GM19239 (cell line): Measurements from ENCODE around the gene OSTF1.
A peak's percentile ranks its signal among the peaks of the same experiment; 100 is the strongest.

Experiments
- DNase-seq: peaks from one replicate; pipeline ENCODE4 v3.0.0; 2011; ENCODE audit warnings: low spot score; ENCODE audit not compliant: insufficient read length
- FAIRE-seq: peaks from 2 replicates; lab custom pipeline; 2011; peaks lifted over from hg19 to GRCh38; lab: Jason Lieb, UNC

OSTF1 gene

DNA sequence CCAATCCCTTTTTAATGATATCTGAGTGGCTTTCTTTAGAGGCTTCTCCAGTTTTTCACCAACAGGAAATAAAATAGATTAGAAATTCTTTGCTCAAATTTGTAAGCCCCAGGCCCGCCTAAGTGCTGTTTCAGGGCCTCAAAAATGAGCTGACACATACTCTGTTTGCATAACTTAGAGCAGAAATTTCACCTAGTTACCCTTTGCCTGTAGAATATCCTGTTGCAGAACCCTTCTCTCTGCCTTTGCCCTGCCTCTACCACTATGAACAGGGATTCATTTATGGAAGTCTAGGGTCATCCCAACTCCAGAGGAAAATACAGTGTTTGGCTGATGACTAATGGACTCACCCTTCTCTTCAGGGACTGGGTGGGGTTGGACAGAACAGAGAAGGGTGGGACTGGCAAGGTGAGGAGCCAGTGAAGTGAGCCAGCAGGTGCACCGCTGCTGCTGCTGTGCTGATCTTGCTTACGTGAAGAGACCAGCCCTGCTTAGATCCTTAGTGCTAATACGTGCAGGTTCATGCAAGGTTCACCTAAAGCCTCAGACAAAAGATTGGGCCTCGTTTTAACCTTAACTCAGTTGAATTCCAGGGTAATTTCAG is 22.8 kb downstream of the OSTF1 start:
- FAIRE-seq, result no peak
- no peak for DNase-seq

DNA sequence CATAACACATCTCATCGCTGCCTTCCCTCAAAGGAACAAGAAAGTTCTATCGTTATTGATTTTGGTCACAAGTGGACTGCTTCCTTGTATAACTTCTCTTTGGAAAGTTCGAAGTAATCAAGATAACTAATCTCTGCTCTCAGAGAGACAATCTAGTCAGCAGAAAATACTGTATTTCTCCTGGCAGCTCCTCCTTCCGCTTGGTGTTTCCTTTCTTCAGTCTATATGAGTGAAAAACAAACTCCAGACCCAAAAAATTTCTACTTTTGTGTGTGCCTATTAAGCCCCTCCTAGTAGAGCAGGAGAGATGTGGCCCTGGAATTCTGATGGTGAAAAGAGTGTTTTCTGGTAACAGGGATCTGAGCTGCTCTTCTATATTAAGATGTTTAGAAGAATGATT is 24.5 kb downstream of the OSTF1 start:
- FAIRE-seq, result no peak
- no peak for DNase-seq

DNA sequence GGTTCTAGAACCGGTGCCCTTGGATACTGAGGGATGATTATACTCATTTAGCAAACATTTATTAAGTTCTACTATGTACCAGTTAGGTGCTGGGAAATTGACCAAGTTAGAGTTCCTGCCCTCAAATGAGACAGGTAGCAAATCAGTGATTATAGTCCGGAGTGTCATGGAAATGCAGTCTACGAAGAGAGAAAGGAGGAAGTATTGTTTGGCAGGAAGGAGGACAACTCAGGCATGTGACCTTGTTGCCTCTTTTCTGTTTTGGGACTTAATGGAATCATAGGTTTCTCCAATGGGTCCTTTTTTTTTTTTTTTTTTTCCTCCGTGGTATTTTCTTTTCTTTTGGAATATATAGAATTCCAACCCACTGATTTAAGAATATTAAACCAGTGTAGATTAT is 28.0 kb downstream of the OSTF1 start:
- no peak for DNase-seq

DNA sequence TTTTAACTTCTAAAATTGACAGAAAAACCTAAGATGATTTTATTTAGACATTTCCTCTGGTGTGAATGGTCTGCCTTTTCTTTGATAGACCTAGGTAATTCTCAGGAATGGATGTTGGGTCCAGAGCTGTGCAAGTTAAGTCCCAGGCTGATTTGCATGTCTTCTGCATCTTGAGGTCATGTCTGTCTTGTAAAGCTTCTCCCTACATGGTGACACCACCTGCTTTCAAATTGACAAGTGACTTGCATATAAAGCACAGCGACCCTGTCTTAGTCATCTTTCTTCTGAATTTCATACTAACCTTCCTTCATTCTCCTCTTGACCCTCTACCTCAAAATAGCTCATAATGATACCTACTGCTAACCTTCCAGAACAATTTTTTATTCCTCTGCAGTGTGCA is 29.2 kb downstream of the OSTF1 start:
- FAIRE-seq, result no peak
- DNase-seq, result no peak

More for the DNA sequence above, 28.0 kb downstream of the OSTF1 start:
- no peak for FAIRE-seq

DNA sequence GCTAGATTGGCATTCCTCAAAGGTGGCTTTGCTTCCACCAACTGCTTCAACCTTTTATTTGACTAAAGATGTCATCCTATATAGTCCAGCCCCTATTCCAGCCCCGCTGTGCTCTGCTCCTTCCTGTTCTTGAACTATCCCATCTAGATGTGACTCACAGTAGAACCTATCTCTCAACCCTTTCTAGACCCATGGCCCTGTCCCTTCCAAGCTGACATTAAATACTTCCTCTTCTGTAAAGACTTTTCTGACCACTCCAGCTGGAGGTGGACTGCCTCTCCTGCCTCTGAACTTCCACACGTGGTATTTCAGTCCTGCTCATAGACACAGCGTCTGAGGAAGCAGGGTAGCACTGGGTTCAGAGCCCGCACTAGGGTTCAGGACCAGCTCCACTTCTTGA is 32.4 kb downstream of the OSTF1 start:
- DNase-seq (no peak), FAIRE-seq (no peak)

DNA sequence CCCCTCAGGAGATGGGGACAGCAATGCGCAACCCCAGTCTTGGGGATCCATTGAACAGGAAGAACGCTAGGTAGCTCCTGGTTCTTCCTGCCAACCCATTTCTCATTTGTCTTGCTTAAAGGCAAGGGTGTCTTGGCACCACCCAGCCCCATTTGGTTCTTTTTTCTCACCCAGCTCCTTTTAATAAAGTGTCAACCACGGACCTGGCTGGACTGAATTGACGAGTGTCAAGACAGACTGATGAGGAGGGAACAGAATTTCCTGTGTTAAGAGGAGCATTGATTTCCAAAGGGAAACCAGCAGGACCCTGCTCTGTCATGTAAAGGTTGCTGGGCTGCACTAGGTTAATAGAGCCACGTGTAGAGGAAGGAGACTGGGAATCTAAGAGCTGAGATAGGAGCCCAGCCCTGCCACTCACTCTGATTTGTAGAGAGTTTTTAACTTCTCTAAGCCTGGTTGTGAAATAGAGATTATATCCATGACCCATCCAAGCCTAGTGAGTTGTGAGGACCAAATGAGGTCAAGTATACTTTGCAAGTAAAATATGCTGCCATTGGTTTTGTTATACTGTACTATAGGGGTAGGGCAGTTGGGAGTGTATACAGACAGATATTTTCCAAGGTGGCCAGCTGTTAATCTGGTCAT is 33.7 kb downstream of the OSTF1 start:
- DNase-seq (no peak), FAIRE-seq (no peak)

DNA sequence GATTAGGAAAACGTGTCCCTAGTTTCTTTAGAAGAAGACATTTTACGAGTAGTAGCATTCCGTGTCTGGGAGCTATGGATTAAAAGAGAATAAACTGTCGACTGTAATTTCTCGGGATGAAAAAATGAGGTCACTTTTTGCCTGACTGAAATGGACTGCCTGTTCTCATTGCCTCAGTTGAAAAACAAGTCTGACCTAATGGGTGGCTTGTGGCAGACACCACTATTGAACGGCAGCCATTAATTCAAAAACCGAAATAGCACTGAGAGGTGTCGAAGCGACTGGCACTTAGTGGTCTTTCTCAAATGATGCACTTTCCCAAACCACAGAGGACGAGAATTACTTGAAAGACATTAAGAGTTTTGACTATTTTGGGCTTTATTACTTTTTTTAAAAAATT is 35.4 kb downstream of the OSTF1 start:
- FAIRE-seq, result no peak

DNA sequence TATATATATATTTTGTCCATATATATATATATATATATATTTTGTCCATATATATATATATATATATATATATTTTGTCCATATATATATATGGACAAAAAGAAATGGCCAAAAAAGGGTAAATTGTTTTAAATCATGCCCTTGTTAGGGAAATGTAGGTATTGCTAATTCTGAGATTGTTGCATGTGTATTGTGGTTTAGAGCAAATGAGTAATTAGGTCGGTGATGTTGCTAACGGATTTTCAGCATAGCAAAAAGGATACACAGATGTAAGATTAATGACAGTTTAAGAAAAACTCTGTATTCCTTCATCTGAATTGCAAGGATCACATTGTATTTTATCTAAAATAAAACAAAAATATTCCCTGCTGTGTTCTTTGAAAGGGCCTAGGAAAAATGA is 40.2 kb downstream of the OSTF1 start:
- no peak for FAIRE-seq
- DNase-seq, result no peak

More for the DNA sequence above, 35.4 kb downstream of the OSTF1 start:
- DNase-seq, result no peak

DNA sequence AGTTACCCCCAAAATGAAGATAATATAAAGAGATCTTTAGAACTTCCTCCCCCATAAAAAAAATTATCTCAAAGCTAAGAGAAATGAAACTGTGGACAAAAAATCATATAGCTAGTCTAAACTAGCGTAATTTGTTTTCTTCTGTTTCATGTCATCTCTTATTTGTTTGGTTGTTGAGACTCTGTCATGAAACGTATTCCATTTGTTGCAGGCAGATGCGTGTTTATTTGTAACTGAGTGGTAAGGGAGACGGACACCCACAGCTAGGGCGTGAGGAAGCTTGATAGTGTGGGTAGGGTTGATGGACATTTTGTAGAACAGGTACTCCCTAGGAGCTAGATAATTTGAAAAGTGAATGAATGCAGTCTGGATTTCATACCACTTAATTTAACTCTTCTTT is 41.9 kb downstream of the OSTF1 start:
- DNase-seq (no peak), FAIRE-seq (no peak)

DNA sequence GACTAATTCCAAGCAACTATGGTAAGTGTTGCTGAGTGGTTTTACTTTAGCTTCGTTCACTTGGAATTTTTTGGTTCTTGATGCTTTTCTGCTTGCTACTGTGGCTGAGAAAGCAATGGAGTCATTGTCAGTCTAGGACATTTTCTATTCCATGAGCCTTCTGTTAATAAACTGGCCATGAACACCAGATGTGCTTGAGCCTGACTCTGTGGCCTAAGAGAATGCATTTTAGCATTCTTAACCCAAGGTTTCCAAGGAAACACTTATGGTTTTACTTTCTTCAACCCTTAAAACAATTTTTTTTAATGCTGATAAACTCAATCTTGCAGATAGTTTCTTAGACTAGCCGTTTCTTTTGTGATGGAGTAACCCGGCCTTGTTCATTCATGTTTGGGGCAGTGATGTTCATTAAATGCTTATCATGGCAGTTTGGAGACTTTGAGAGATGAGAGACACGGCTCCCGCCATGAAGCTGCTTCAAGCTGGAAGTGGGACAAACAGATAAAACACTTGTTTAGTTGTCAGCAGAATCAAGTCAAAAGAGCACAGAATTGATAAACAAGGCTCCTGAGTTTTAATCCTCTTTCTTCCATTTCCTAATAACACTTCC is 42.4 kb downstream of the OSTF1 start:
- DNase-seq, result no peak
- FAIRE-seq, result no peak

DNA sequence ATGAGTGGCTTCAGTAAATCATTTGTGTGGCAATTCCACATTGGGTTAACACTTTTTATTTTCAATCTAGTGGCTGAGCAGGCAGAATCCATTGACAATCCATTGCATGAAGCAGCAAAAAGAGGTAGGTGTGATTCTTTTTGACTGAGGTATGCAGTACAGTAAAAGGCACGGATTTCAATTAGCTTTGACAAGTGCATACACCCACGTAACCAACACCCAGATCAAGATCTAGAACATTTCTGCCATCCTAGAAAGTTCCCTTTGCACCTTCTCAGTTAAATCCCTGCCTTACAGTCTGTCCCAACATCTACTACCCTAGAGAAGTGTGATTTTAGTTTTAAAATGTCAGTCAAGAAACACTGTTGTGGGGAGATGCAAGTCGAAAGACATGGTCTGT is 43.4 kb downstream of the OSTF1 start:
- FAIRE-seq (no peak), DNase-seq (no peak)

DNA sequence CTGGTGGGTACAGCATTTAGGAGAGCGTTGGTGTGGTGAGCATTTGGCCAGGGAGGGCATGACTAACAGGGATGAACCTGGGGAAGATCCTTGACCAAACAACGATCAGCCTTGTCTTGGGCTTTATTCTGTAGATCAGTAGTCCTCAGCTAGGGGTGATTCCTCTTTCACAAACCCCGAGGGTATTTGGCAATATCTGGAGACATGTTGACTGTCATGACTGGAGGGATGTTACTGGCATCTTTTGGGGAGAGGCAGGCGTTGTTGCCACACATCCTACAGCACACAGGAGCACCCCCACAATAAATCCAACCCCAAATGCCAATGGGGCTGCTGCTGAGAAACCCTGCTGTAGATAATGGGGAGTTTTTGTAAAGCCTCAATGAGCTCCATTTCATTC is 43.9 kb downstream of the OSTF1 start:
- DNase-seq, result no peak
- no peak for FAIRE-seq

DNA sequence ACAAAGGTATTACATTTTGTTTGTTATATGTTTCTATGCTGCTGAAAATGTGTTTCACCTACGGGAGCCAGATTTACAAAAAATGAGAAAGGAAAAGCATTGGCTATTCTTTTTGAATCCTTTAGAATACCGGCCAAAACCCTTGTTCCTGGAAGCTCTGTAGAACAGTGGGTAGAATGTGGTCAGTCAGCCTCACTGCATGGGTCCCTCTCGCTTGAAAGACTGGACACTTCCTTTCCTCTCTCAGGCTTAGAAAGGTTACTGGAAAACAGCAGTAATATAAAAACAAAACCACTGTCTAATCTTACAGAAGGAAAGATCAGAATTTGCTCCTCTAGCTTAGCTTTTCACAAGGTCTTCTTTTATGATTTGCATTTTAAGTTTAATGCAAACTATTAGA is 45.1 kb downstream of the OSTF1 start:
- DNase-seq (no peak), FAIRE-seq (peak; percentile 39)

DNA sequence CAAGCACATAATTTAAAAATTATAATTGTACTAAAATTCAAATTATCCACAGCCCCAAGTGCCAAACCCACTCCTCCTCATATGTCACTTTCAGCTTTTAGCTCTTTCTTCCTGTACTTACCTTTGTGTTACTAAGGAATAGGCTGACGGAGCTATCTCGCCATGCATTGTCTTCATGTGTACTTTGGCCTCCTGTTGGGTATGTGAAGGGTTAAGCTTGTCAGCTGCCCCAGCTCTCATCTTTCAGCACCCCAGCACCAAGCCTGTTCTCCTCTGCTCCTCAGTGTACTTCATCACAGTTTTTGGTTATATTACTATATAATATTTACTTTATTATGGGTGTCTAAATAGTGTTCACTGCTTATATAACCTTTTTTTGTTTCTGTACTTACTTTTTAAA is 46.2 kb downstream of the OSTF1 start:
- FAIRE-seq (no peak), DNase-seq (no peak)

DNA sequence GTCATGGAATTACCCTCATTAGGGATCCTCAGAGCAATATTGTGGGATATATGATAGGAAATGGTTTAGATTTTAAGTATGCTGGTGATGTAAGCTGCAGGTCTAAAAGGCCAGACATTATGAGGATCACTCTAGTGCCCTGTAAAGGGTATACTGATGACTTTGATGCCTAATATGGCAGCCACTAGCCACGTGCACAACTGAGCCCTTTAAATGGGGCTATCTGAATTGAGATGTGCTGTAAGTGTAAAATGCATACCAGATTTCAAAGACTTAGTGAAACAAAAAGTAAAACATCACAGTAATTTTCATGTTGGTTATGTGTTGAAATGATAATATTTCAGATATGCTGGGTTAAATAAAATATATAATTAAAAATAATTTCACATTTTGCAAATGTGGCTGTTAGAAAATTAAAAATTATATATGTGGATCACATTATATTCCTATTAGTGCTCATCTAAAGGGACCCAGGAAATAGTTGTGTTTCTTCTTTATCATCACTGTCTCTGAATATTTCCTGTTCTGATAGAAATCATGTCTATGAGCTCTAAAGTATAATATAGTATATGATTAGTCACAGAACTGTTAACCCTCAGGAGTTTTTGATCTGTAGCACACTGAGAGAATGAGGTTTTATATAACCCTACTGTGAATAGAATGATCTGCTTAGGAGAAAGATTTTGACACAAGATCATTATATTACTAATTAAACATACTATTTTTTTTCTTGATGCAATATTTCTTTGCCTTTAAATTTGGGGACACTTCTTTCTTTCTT is 50.1 kb downstream of the OSTF1 start:
- DNase-seq (no peak), FAIRE-seq (no peak)

DNA sequence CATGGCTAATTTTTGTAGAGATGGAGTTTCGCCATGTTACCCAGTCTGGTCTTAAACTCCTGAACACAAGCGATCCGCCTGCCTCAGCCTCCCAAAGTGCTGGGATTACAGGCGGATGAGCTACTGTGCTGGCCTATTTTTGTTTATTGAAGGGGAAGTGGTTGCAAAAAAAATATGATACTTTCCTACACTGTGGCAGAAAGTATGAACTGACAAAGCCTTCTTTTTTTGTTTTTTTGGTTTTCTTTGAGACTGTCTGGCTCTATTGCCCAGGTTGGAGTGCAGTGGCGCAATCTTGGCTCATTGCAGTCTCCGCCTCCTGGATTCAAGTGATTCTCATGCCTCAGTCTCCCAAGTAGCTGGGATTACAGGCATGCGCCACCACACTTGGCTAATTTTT is 50.9 kb downstream of the OSTF1 start:
- DNase-seq, result no peak
- FAIRE-seq, result no peak

DNA sequence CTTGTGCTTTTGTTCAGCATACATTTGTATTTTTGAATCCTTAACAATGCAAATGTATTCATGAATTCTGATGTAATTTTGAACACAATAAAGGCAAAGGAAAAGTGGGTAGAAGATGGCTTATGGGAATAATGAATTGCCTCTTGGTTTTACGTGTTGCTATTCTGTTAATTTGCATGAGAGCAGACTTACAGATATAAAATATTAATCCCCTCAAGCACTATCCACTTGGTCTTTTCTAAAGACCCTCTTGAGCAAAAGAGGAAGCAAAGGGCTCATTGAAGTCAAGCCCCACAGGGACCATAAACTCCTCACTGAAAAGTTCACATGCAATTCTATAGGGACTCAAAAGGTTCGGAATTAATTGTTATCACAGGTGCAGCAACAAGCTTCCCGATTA is 51.9 kb downstream of the OSTF1 start:
- DNase-seq (no peak), FAIRE-seq (no peak)

DNA sequence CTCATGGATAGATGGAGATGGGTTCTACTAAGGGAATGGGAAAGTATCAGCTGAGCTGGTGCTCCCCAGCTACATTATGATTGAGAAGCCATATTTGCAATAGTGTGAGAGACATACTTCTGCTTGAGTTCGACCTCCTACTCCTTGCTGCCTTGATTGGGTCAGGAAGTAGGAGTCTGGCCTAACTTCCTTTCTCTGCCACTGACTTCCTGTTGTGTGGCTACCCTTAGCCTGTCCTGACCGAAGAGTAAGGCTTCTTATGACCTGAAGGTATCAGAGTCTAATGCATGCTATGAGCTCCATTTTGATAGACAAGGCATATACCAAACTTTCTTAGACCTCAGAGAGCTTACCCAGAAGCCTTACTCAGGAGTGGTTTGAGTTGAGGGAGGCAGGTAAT is 53.9 kb downstream of the OSTF1 start:
- DNase-seq (no peak), FAIRE-seq (no peak)

DNA sequence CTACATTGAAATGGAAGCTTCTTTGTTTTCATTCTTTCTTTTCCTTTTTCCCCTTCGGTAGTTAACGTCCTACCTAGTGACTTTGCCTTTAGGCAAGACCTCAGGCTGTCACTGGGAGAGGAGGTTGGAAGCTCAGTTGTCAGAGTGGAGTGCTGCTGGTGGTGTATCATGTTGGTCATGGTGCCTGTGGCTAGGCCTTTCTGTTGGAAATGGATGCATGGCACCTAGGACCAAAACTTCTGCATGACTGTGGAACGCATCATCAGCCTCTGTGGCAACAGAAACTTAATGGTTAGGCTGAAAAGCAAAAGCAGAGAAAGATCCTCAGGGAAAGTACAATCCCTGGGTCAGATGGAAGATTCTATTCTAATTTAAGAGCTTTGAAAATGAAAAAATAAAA is 57.9 kb downstream of the OSTF1 start:
- no peak for FAIRE-seq

DNA sequence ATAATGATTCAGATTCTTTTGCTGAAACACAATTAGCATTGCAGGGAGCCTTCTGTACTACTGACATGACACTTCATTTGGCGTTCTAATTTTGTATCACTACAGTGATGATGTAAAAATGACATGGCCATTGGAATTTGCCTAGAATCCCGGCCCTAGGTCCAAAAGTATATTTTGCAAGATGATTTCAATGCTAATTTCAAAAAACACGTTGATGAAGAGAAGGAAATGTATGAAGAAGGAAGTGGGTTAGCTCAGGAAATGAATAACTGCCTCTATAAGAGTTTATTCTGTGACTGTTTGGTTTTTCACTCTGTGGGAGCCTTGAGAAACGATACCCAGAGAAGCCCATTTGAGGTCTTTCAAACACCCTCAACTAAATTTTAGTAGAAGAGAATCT is 59.3 kb downstream of the OSTF1 start:
- FAIRE-seq, result peak; percentile 33

More for the DNA sequence above, 57.9 kb downstream of the OSTF1 start:
- DNase-seq, result no peak

DNA sequence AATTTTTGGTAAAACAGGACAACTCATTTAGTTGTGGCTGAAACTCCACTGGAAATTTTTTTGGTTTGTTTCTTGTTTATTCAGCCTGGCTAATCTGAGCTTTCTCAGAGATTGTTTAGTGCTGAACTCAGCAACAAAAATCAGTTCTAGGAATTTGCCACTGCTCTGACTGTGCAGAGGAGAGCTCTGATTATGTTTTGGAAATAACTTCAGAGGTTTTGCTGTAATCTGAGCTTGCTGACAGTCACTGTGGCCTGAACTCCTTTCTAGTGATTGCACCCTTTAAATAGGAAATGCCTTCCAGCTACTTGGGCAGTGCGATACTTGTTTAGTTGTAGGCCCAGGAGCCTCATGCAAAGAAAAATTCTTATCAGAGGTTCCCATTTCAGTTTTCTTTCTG is 60.2 kb downstream of the OSTF1 start:
- DNase-seq, result no peak
- FAIRE-seq, result peak; percentile 8

More for the DNA sequence above, 59.3 kb downstream of the OSTF1 start:
- DNase-seq, result no peak
